Osteocyte (in vitro differentiated cells): ENCODE data around the gene ZDHHC14. TPM values are rescaled to one million over a fixed set of nuclear protein-coding genes. Genes with fewer than 3 reads are reported as not detected.

Experiments
- DNase-seq: peaks from one replicate; pipeline ENCODE4 v3.0.0; 2021; ENCODE audit warnings: mixed read lengths; ENCODE audit not compliant: unreplicated experiment; ENCODE audit errors: extremely low spot score
- H3K27ac Mint-ChIP-seq: one replicate; pipeline ENCODE4 v1.8.0; 2021; ENCODE audit warnings: mild to moderate bottlenecking, mixed read lengths; ENCODE audit not compliant: unreplicated experiment
- H3K27me3 Mint-ChIP-seq: one replicate; pipeline ENCODE4 v1.8.0; 2021; ENCODE audit warnings: mixed read lengths; ENCODE audit not compliant: unreplicated experiment
- H3K36me3 Mint-ChIP-seq: one replicate; pipeline ENCODE4 v1.8.0; 2021; ENCODE audit warnings: mixed read lengths; ENCODE audit not compliant: unreplicated experiment
- H3K4me1 Mint-ChIP-seq: one replicate; pipeline ENCODE4 v1.8.0; 2021; ENCODE audit warnings: mixed read lengths; ENCODE audit not compliant: unreplicated experiment
- H3K4me3 Mint-ChIP-seq: one replicate; pipeline ENCODE4 v1.8.0; 2021; ENCODE audit warnings: mild to moderate bottlenecking, moderate library complexity, mixed read lengths; ENCODE audit not compliant: unreplicated experiment
- H3K9me3 Mint-ChIP-seq: one replicate; pipeline ENCODE4 v1.8.0; 2021; ENCODE audit warnings: mixed read lengths; ENCODE audit not compliant: unreplicated experiment
- CTCF ChIP-seq: fragments of 200-600 bp; sonication (generic); IDR thresholded peaks from 2 replicates; pipeline ENCODE4 v1.5.0; 2021; ENCODE audit warnings: antibody characterized with exemption, mild to moderate bottlenecking, moderate library complexity
- total RNA-seq: library from RNA; stranded (reverse); gene quantifications from 2 replicates; pipeline ENCODE4 v1.2.1, GENCODE V29; 2021

The ZDHHC14 gene
- total RNA-seq, 1 donor from 2014 or later = 9.1 TPM

GRCh38 chr6:157517601-157518359 is 136.8 kb downstream of the ZDHHC14 start:
- TF ChIP-seq CTCF = no peak
- Mint-ChIP-seq H3K4me3 (no peak overlapping the region), H3K9me3 (no peaks in the 10 kb centered on the region), H3K36me3 (no peaks in the 10 kb centered on the region), H3K4me1 (peaks cover 8% of the 10 kb centered on the region), H3K27me3 (no peaks in the 10 kb centered on the region), H3K27ac (no peak overlapping the region)
- DNase-seq = peak; percentile 62

- H3K9me3 Mint-ChIP-seq = no peaks in the 10 kb centered on the region
- H3K4me3 Mint-ChIP-seq = no peak overlapping the region
- H3K36me3 Mint-ChIP-seq = no peaks in the 10 kb centered on the region
- H3K27me3 Mint-ChIP-seq = no peaks in the 10 kb centered on the region
- no peak overlapping the region for H3K27ac Mint-ChIP-seq
- H3K4me1 Mint-ChIP-seq = peaks cover 8% of the 10 kb centered on the region
- no peak for TF ChIP-seq CTCF
- DNase-seq = peak; percentile 72
Observed at GRCh38 chr6:157518397-157519250, 137.6 kb downstream of the ZDHHC14 start.

- H3K4me1 Mint-ChIP-seq = peaks cover 8% of the 10 kb centered on the region
- no peaks in the 10 kb centered on the region for H3K27me3 Mint-ChIP-seq
- no peak overlapping the region for H3K4me3 Mint-ChIP-seq
- no peaks in the 10 kb centered on the region for H3K36me3 Mint-ChIP-seq
- TF ChIP-seq CTCF = no peak
- no peak for DNase-seq
- no peak overlapping the region for H3K27ac Mint-ChIP-seq
- H3K9me3 Mint-ChIP-seq = no peaks in the 10 kb centered on the region
Observed at GRCh38 chr6:157519255-157520116, 138.5 kb downstream of the ZDHHC14 start.

GRCh38 chr6:157520117-157520406 is 139.1 kb downstream of the ZDHHC14 start:
- no peaks in the 10 kb centered on the region for H3K9me3 Mint-ChIP-seq
- TF ChIP-seq CTCF = no peak
- no peak overlapping the region for H3K27ac Mint-ChIP-seq
- no peaks in the 10 kb centered on the region for H3K27me3 Mint-ChIP-seq
- H3K36me3 Mint-ChIP-seq = no peaks in the 10 kb centered on the region
- peak; percentile 57 for DNase-seq
- no peak overlapping the region for H3K4me3 Mint-ChIP-seq
- H3K4me1 Mint-ChIP-seq = peaks cover 3% of the 10 kb centered on the region
